Fibroblast of skin of abdomen (primary cell): ENCODE data around the gene FCHSD2.
"Not testable (repeated sequence)": the region's sequence is repeated elsewhere in the genome, so short reads cannot be mapped to it uniquely, and the experiment has no call there.

Source experiments
- DNase-seq: peaks from one replicate; pipeline ENCODE4 v3.0.0-alpha.2; 2013

Gene FCHSD2

GRCh38 chr11:72831521-72832300 lies 310.4 kb downstream of the FCHSD2 start:
- peak; percentile 72 for DNase-seq

DNA sequence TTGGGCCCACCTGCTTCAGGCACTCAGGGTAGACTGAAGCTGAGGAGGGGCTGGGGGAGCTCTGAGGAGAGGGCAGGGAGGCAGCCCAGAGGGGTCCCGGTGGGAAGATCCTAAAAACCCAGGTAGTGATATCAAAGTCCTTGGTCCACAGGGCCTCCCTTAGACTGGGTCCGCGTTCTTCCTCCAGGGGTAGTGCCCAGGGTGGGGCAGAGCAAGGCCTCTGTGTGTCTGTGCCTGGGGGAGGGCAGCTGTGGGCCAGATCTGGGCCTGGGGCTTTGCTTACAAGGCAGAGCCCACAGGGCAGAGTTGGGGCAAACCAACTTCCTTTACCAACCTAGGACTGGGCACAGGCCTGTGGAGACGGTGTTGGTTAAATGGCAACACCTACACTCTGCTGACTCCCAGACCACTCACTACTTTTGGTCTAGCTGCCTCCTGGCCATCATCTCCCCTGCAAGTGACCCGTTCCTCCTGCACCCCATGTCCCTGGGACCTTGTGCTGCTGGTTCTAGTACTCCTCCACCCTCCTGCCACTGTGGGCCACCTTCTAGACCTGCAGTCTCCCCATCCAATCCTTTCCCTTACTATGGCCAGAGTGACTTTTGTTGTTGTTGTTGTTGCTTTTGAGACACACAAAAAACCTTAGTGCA lies 312.1 kb downstream of the FCHSD2 start:
- DNase-seq, result no peak

DNA sequence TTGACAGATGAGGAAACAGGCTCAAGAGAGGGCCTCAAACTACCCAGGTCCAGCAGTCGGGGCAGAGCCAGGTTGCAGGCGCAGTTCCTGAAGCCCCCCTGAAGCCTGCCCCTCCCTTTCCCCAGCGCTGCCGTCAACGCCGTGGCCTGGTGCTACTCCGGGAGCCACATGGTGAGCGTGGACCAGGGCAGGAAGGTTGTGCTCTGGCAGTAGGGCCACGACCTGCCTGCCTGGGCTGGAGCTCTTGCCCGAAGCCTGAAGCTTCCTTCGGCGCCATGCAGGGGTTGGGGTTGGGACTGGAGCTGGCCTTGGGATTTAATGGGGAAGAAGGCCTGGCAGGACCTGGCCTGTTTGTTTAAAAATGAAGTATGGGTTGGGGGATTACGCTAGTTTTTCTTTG lies 312.9 kb downstream of the FCHSD2 start:
- no peak for DNase-seq

DNA sequence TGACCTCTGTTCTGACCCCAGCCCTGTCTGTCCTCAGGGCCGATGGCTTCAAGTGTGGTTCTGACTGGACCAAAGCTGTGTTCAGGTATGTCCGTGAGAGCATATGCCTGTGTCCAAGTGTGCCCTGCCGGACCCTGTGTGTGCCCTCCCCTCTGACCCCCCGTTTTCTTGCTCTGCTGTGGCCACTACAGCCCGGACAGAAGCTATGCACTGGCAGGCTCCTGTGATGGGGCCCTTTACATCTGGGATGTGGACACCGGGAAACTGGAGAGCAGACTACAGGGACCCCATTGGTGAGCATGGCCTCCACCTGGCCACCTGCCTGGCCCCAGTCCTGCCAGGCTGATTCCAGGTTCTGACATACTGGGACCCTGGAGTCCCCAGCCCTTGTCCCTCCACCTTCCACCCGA lies 313.4 kb downstream of the FCHSD2 start:
- no peak for DNase-seq

DNA sequence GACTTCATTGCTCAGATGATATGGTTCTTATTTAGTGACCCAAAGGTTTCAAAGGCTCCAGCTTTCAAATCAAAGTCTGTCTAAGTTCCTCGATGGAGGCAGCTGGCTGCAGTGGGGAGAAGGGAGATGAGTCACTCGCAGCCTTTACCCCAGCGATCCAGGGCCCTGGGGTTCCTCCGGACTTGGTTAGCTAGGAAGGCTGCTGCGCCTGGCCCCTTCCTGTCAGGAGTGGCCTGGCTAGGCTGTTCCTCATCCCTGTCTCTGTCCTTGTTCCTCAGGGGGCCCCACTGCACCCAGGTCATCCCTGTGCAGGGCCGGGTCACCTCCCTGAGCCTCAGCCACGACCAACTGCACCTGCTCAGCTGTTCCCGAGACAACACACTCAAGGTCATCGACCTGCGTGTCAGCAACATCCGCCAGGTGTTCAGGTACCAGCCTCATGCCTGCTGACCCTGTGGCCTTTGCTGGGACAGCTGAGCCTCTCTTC lies 314.0 kb downstream of the FCHSD2 start:
- DNase-seq, result no peak

DNA sequence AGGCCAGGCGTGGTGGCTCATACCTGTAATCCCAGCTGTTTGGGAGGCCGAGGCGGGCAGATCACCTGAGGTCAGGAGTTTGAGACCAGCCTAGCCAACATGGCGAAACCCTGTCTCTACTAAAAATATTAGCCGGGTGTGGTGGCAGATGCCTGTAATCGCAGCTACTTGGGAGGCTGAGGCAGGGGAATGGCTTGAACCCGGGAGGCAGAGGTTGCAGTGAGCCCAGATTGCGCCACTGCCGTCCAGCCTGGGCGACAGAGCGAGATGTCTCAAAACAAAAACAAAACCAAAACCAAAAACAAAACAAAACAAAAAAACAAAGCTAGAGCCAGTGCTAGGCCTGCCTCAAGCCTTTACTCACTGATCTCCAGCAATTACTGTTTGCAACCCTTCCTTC lies 314.5 kb downstream of the FCHSD2 start:
- DNase-seq, result not testable (repeated sequence)

DNA sequence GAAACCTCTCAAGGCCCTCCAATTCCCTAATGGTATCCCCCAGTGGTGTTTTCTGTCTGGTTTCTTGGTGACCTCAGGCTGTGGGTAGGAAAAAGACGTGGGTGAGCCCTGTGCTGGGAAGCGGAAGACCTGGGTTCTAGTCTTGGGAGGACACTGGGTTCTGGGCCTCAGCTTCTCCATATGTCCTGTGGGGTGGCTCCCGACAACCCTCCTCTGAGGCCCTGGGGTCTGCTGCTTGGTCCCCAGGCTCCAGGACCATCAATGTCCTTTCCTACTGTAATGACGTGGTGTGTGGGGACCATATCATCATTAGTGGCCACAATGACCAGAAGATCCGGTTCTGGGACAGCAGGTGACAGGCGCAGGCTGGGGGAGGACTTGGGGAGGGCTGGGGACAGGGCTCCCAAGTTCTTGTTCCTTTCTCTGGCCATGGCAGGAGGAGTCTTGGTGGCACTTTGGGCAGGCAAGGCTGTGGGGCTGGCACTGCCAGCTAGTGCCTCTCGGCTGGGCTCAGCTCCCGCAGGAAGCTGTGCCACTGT lies 315.1 kb downstream of the FCHSD2 start:
- DNase-seq, result no peak

- DNase-seq, result no peak
These were observed 315.8 kb downstream of the FCHSD2 start for GRCh38 chr11:72826191-72826941.

DNA sequence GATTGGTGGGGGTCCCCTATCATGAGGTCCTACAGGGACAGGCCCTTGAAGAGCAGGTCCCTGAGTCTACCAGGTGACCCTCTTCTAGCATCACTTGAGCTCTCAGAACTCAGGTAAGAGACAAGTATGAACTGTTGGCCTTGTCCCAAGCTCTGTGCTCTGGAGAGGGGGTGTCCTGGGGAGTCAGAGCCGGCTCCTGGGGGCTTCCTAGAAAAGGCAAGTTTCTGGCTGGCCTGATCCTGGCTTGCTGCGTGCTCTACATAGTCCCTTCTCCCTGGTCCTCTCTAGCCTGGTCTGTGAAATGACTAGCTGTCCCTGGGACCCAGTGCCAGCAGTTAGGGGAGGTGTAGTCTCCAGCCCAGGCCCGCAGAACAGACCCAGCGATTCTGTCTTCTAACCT lies 316.5 kb downstream of the FCHSD2 start:
- no peak for DNase-seq

GRCh38 chr11:72824811-72825505 lies 317.2 kb downstream of the FCHSD2 start:
- no peak for DNase-seq

GRCh38 chr11:72824020-72824419 lies 318.1 kb downstream of the FCHSD2 start:
- no peak for DNase-seq

DNA sequence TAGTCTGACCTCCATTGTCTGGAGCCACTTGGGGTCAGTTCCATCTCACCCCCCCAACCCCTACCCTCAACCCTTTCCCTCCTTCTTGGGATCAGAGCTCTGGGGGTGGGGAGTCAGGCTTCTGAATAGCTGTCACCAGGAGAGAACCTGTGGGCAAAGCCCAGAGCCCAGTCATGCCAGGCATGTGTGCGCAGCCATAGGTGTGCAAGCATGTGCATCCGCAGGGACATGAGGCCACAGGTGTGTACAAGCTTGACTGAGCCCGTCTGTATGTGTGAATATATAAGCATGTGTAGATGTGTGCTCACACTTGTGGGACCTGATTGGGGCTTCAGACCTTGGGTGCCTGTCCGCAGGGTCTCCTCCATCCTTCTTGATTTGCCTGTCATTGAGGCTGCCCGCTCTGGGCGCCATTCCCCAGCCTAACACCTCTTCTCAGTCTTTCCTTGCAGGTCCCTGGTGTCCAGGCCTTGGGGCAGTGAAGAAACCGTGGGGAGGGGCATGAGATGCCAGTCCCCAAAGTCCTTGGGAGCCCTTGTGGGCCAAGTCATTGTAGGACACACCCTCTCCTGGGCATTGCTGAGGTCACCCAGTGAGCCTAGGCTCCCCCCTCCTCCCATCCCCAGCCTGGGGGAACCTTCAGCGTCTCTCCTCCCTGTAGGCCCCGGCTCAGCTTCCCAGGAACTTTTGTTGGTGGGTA lies 318.9 kb downstream of the FCHSD2 start:
- DNase-seq, result no peak

DNA sequence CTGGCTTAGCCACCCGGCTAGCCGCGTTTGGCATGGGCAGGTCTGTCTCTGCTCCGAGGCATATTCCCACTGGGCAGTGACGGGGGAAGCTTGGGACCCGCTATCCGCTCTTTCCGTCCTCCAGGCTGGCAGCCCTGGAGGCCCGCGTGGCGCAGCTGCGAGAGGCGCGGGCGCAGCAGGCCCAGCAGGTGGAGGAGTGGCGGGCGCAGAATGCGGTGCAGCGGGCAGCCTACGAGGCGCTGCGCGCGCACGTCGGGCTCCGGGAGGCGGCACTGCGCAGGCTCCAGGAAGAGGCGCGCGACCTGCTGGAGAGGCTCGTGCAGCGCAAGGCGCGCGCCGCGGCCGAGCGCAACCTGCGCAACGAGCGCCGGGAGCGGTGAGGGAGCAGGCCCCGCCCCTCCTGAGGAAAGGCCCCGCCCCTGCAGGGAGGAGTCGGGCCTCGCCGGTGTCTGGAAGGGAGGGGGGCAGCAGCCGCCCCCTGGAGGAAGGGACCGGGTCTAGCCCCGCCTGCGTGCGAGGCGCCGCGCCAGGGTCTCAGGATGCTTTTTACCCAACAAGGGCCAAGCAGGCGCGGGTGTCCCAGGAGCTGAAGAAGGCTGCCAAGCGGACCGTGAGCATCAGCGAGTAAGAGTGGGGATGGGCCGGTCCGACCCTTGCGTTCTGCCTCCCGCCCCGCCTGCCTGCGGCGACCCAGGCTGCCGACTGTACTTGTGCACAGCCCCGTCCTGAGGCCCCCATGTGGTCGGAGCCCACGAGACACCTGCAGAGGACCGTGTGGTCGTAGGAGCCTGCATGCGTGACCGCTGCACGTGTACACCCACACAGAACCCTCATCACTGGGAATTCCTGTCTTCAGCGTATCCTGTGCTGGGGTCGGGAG lies 320.0 kb downstream of the FCHSD2 start:
- DNase-seq, result peak; percentile 83

DNA sequence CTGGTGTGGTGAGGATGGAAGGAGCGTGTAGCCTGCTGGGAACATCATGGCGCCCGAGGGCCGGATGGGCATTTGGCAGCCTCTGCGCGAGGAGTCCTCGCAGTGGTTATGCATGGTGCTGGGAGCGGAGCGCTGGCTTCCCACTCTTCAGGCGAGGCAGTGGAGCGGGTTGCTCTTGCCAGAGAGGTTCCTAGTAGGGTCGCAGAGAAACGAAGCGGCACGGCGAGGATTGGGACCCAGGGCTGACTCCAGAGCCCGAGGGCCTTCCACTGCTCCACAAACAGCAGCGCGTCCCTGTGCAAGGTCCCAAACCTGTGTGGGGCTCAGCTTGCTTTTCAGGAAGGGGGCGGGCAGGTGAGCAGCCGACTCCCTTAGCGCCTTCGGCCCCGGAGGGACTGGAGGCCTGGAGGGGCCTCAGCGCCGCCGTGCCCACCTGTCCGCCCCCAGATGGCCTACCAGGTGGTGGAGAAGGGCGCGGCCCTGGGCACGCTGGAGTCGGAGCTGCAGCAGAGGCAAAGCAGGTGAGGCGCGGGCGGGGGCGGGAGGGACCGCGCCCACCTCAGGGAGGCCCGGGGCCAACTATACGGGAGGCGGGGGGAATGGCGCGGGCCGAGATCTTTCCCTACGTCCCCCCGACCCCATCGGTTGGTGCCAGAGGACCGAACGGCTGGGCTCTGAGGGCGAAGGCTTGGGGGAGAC lies 320.7 kb downstream of the FCHSD2 start:
- DNase-seq, result no peak

GRCh38 chr11:72820439-72821139 lies 321.5 kb downstream of the FCHSD2 start:
- DNase-seq, result no peak

- DNase-seq, result no peak
These were observed 323.1 kb downstream of the FCHSD2 start for GRCh38 chr11:72818971-72819370.

DNA sequence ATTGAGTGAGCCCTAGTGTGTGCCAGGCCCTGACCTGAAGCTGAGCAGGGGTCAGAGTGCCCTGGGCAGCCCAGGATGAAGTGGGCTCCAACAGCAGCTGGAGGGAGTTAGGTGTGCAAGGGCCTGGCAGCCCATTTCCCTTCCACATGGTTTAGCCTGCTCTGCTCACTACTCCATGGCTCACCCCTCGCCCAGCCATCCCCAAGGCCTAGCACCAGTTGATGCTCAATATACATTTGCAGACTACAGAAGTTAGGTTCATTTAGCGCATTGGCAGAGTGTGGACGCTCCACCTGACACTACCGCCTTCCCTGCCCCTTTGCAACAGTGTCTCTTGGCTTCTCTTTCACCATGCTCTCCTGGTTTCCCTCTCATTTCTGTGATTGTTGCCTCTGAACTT lies 324.2 kb downstream of the FCHSD2 start:
- DNase-seq, result no peak

GRCh38 chr11:72816404-72816990 lies 325.6 kb downstream of the FCHSD2 start:
- peak; percentile 28 for DNase-seq

GRCh38 chr11:72815110-72815618 lies 327.0 kb downstream of the FCHSD2 start:
- no peak for DNase-seq
